Kidney (tissue), 14 donors: ENCODE data around the gene LRRFIP1. TPM values are rescaled to one million over a fixed set of nuclear protein-coding genes. Genes with fewer than 3 reads are reported as not detected.
"Not testable (repeated sequence)": the region's sequence is repeated elsewhere in the genome, so short reads cannot be mapped to it uniquely, and the experiment has no call there.

Experiments
- DNase-seq, 5 donors: peaks; one replicate each; pipeline ENCODE4 v3.0.0-alpha.2; 2013 to 2020
- FAIRE-seq: peaks from 2 replicates; lab custom pipeline; 2012; peaks lifted over from hg19 to GRCh38; lab: Jason Lieb, UNC
- H3K27ac ChIP-seq, 2 donors: one replicate each; pipeline ENCODE4 v1.7.0; 2013; ENCODE audit warnings: low read depth in 2 of 2, low read length in 2 of 2, inconsistent platforms in 1 of 2
- H3K27me3 ChIP-seq: one replicate; pipeline ENCODE4 v1.7.1; 2013; ENCODE audit warnings: low read length, inconsistent platforms; ENCODE audit not compliant: control insufficient read depth, insufficient read depth
- H3K36me3 ChIP-seq, 3 donors: one replicate each; pipeline versions ENCODE4 v1.7.0 to v1.7.1; 2013; ENCODE audit warnings: low read length in 3 of 3, control low read depth in 1 of 3, inconsistent platforms in 1 of 3; ENCODE audit not compliant: insufficient read depth in 3 of 3, control insufficient read depth in 2 of 3
- H3K4me1 ChIP-seq, 3 donors: one replicate each; pipeline versions ENCODE4 v1.7.0 to v1.7.1; 2013; ENCODE audit warnings: low read length in 3 of 3, inconsistent platforms in 1 of 3, low read depth in 1 of 3; ENCODE audit not compliant: control insufficient read depth in 2 of 3, insufficient read depth in 2 of 3
- H3K4me3 ChIP-seq, 3 donors: one replicate each; pipeline versions ENCODE4 v1.7.0 to v1.8.1; 2013; ENCODE audit warnings: low read length in 3 of 3, control low read depth in 1 of 3, inconsistent platforms in 1 of 3
- H3K9ac ChIP-seq, 3 donors: one replicate each; pipeline versions ENCODE4 v1.7.0 to v1.7.1; 2013; ENCODE audit warnings: low read length in 3 of 3, control low read depth in 1 of 3, inconsistent platforms in 1 of 3
- H3K9me3 ChIP-seq, 3 donors: one replicate each; pipeline versions ENCODE4 v1.7.0 to v1.7.1; 2013; ENCODE audit warnings: low read length in 3 of 3, control low read depth in 1 of 3, inconsistent platforms in 1 of 3; ENCODE audit not compliant: control insufficient read depth in 2 of 3, insufficient read depth in 1 of 3
- CTCF ChIP-seq: IDR thresholded peaks from 3 replicates; pipeline ENCODE4 v1.5.1; 2012; ENCODE audit warnings: mild to moderate bottlenecking, moderate library complexity, borderline replicate concordance; ENCODE audit not compliant: insufficient read depth; ENCODE audit errors: extremely low read depth
- intact Hi-C: fragments of 100-400 bp; cut with DNase I; formaldehyde crosslinking; loops from one replicate; pipeline ENCODE4 v1.11.1; 2022
- polyA plus RNA-seq: library from polyadenylated mRNA; stranded (reverse); fragments of 350-450 nt; fragmentation: Illumina TruSeq; extraction: RNeasy Lipid Tissue Mini Kit (QIAGEN cat#74804); gene quantifications from one replicate; pipeline ENCODE4 v1.2.3, GENCODE V29; 2014; ENCODE audit warnings: low read depth, low replicate concordance; ENCODE audit not compliant: insufficient read depth
- total RNA-seq: library from RNA; stranded (reverse); fragmentation: NEBNext Ultra II Directional; extraction: Animal tissue kit (Norgen Biotek cat#: 25700); gene quantifications from one replicate; pipeline ENCODE4 v1.2.1, GENCODE V29; 2021
- donor health status: control.
- donor health status: control.
- donor health status: control.
- donor health status: control.
- donor health status: control.
- donor health status: DM: yes; HTN: yes; CAD: no.
- donor health status: Normal renal cell carcinoma (clear cell type).

The LRRFIP1 gene
- total and polyA plus RNA-seq, 2 donors from 2014 or later: 39.1 to 204 TPM

GRCh38 chr2:237758185-237758584, 130.8 kb downstream of the LRRFIP1 start:
- DNase-seq (no peak), FAIRE-seq (no peak)
- Histone ChIP-seq H3K27ac (no peak overlapping the region), H3K9me3 (no peaks in the 10 kb centered on the region), H3K4me3 (no peak overlapping the region), H3K36me3 (peaks cover 7 to 48% (median 28%) of the 10 kb centered on the region in 3 donors), H3K9ac (no peak overlapping the region), H3K27me3 (no peaks in the 10 kb centered on the region), H3K4me1 (no peaks in the 10 kb centered on the region)
- no peak for TF ChIP-seq CTCF
- intact Hi-C loops: no loop called here

- Histone ChIP-seq H3K9me3 (no peaks in the 10 kb centered on the region), H3K36me3 (peaks cover 7 to 48% (median 28%) of the 10 kb centered on the region in 3 donors), H3K9ac (no peak overlapping the region), H3K27me3 (no peaks in the 10 kb centered on the region), H3K4me3 (no peak overlapping the region), H3K4me1 (no peaks in the 10 kb centered on the region), H3K27ac (no peak overlapping the region)
- DNase-seq: no peak
- intact Hi-C loops: no loop called here
- no peak for FAIRE-seq
- TF ChIP-seq CTCF: no peak
These were observed 131.8 kb downstream of the LRRFIP1 start for GRCh38 chr2:237759176-237759575.

- Histone ChIP-seq H3K4me3 (no peak overlapping the region), H3K9me3 (no peaks in the 10 kb centered on the region), H3K27ac (no peak overlapping the region), H3K4me1 (no peaks in the 10 kb centered on the region), H3K9ac (no peak overlapping the region), H3K36me3 (peaks cover 7 to 42% (median 21%) of the 10 kb centered on the region in 3 donors), H3K27me3 (no peaks in the 10 kb centered on the region)
- TF ChIP-seq CTCF: no peak
- DNase-seq (no peak), FAIRE-seq (no peak)
- intact Hi-C loops: no loop called here
These were observed 133.4 kb downstream of the LRRFIP1 start for GRCh38 chr2:237760506-237761502.

GRCh38 chr2:237762291-237763182, 135.2 kb downstream of the LRRFIP1 start:
- peaks cover 2 to 33% (median 16%) of the 10 kb centered on the region in 3 donors for H3K36me3 ChIP-seq
- not testable (repeated sequence) for FAIRE-seq, H3K4me1 ChIP-seq

More at GRCh38 chr2:237762291-237763182, 135.2 kb downstream of the LRRFIP1 start:
- H3K27ac ChIP-seq, H3K9ac ChIP-seq, H3K4me3 ChIP-seq, DNase-seq, H3K27me3 ChIP-seq, H3K9me3 ChIP-seq, intact Hi-C loops: not testable (repeated sequence)
